ENCODE results near the gene YPEL3.

YPEL3 gene

DNA sequence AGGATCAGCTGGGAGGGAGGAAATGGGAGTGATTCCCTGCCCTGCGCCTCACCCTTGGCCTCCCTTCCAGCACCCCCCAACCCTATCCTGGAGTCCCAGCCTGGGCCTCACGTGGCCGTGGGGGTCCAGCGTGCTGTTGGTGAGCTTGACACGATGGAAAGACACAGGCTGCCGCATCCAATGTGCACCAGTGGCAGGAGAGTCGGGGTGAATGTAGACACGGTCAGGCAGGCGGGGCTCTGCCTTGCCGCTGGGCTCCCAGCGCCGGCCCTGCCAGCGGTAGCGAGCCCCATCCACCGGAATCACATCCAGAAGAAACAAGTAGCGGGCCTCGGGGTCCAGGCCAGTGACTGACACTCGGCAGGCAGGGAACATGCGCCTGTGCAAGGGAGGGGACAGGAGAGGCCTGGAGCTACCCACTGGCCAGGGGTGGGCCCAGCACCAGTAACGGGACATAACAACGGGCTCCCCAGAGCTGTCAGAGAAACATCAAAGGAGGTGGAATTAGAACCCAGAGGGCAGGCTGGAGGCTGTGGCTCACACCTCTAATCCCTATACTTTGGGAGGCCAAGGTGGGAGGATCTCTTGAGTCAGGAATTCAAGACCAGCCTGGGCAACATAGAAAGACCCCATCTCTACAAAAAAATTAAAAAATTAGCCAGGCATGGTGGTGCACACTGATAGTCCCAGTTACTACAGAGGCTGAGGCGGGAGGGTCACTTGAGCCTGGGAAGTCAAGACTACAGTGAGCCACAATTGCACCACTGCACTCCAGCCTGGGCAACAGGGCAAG lies 7.0 kb downstream of the YPEL3 start:
- FAIRE-seq, result no peak

DNA sequence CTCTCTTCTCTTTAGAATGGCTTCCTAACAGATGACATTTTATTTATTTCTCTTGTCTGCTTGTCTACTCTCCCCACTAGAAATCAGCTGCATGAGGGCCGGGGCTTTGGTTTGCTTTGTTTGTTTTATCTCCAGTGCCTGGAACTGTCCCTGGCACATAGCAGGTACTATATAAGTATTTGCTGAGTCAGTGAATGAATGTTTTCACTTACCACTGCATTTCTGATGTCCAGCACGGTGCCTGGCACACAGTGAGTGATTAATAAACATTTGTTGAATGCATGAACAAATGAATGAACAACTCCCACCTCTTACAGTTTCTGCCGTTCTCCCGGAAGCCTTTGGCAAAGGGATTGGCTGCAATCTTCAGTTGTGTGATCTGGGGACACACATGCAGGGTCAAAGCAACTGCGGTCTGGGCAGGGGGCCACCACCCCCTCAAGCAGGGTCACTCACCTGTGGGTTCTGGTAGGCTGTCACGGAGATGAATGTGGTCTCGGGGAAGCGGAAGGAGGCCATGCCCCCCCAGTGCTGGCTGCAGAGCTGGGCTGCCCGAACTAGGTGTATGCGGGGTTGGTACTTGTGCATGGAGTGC lies 7.7 kb downstream of the YPEL3 start:
- FAIRE-seq, result no peak

DNA sequence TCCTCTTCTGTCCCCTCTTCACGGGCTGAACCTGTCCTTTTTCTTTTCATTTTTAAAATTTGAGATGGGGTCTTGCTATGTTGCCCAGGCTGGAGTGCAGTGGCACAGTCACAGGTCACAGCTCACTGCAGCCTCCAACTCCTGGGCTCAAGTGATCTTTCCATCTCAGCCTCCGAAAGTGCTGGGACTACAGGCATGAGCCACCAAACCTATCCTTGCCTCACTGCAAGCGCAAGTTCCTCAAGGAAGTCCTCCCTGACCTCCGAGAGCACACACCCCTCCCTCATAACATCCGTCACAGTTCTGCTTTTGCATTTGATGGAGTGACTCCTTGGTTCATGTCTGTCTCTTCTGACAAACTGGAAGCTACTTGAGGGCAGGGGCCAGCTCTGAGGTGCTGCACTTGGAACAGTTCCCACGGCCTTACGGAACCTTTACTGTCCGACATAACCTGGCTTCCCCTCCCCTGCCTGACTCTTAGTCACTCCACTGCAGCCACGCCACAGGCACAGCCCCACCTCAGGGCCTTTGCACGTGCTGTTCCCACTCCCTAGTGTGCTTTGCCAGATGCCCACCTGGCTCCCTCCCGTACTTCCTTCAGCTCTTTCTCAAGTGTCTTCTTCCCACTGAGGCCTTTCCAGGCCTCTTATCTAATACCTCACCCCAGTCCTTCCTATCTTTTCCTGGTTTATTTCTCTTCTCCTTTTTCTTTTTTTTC lies 8.7 kb downstream of the YPEL3 start:
- no peak for FAIRE-seq

DNA sequence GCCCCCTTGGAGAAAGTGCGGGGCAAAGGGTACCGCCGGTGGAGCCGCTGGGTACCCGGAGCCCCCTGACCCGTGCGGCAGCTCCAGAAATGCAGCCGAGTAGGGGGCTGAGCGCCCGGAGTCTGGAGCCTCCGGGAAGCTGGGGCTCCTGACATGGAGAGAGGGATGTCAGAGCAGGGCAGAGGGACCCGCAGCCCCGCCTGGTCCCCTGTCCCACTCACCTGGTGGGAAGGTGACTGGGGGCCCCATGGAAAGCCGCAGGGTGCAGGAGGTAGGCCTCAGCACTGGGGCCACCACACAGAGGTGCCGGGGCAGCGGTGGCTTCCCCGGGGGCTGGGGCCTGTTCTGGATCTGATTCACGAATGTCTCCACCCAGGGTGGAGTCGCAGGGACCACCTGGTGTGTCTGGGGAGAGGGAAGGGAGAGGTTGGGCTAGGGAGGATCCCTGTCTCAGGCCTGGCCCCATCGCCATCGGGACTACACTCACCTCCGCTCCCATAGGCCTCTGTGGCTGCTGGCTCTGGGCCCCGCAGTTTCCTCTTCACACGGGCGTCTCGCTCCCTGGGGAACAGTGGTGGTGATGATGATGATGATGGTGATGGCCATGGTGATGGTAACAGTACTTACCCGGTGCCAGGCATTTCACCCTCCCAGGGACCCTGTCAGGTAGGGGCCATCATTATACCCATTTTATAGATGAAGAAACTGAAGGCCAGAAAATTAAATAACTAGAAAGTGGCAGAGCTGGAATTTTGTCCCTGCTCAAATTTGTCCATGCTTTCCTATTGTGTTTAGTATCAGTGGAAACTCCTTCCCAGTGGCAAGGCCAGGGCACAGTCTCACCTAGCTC lies 9.5 kb downstream of the YPEL3 start:
- no peak for FAIRE-seq

DNA sequence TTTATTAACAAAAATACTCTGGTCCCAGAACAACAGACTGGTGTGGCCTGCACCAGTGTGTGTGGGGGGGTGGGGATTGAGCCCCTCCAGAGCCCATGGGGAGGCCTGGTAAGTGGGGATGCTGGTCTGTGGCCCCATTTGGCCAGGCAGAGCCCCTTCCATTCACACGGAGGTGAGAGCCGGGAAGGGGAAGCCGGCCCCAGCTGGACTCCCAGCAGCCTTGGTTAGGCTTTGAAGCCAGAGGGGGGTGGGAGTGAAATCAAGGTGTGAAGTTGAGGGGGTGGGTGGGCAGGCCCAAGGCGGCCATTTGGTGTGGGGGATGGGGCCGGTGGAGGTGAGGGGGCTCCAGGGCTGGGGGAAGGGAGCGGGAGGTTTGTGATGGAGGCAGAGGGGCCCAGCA lies 10.2 kb downstream of the YPEL3 start:
- no peak for FAIRE-seq

DNA sequence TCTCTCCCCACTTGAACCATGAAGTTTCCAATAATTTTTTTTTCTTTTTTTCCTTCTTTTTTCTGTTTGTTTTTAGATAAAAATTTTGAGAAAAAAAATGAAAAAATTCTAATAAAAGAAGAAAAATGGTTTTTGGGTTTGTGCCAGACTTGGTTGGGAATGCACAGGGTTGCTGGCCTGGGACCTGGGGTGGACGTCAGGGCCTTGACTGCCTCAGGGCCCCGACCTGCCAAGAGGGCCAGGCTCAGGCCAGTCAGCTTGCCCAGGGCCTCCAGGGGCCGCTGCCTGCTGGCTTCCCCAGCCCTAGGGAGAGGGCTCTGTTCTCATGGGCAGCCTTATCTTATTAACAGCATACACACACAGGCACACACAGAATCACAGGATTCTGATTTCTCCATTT lies 10.8 kb downstream of the YPEL3 start:
- no peak for FAIRE-seq

DNA sequence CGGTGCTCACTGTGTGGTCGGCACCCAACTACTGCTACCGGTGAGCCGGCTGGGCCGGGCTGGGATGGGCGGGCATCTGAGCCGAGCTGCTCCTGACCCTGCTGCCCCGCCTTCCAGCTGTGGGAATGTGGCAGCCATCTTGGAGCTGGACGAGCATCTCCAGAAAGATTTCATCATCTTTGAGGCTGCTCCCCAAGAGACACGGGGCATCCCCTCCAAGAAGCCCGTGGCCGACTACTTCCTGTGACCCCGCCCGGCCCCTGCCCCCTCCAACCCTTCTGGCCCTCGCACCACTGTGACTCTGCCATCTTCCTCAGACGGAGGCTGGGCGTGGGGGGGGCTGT lies 11.2 kb downstream of the YPEL3 start:
- no peak for FAIRE-seq

DNA sequence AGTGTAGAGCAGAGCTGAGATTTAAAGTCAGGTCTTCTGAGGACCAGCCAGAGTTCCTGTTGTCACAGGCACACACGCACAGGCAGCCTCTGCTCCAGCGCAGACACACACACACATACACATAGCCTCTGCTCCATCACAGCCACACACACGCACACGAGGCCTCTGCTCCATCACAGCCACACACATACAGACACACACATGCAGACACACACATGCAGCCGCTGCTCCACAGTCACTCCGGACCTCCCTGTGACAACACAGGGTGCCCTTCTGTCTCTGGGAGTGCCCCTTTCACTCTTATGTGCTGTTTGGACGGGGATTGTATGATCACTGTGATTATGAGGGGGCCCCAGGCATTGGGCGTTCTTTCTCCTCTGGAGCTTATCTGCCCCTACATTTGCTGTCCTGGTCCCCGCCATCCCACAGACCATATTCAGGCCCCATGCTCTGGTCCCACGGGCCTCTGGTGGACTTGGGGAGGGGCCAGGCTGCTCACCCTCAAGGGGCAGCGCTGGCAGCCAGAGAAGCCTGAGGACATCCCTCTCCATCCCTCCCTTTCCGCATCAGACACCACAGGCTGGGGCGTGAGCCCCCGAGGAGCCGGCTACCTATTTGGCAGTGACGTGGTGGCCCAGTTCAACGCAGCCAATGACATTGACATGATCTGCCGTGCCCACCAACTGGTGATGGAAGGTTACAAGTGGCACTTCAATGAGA lies 11.8 kb downstream of the YPEL3 start:
- FAIRE-seq, result no peak

DNA sequence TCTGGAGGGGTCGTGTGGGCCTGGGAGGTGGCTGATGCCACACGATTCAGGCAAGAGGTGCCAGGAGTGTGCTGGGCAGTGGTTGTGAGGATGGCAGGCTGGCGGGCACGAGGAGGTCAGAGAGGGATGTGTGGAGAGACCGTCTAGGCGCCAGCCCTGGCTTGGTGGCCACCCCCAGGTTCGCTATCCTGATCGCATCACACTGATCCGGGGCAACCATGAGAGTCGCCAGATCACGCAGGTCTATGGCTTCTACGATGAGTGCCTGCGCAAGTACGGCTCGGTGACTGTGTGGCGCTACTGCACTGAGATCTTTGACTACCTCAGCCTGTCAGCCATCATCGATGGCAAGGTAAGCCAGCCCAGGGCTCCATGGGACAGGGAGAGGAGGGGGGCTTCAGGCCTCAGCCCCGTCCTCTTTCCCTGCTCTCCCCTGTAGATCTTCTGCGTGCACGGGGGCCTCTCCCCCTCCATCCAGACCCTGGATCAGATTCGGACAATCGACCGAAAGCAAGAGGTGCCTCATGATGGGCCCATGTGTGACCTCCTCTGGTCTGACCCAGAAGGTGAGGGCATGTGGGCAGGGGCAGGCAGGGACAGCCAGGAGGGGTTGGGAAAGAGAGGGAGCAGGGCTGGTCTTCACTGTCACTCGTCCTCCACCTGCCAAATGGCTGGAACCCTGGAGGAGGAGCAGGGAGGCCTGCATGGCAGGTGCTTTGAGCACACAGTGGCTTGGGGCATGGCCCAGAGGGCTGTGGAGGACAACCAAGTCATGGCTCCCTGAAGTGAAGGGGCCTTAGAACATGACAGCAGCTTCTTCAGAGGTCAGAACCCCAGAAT lies 12.6 kb downstream of the YPEL3 start:
- FAIRE-seq, result no peak

DNA sequence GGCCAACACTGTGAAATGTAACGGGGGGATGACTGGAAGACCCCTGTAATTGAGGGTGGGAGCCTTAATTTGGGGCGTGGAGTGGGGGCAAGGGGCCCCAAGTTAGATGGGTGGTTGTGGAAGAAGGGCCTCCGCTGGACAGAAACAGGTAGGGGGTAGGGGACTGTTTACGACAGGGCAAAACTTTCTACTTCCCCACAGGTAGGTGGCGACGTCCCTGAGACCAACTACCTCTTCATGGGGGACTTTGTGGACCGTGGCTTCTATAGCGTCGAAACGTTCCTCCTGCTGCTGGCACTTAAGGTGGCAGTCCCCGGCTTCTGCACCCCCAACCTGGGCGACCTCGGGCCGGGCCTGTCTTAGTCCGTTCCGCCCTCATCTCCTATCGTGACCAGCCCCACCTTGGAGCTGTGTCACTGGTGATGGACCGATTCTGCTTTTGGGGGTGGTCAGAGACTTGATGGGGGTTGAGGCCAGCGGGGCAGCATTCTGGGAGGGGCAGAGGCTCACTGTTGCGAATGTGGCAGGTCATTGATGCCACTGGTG lies 13.4 kb downstream of the YPEL3 start:
- no peak for FAIRE-seq

DNA sequence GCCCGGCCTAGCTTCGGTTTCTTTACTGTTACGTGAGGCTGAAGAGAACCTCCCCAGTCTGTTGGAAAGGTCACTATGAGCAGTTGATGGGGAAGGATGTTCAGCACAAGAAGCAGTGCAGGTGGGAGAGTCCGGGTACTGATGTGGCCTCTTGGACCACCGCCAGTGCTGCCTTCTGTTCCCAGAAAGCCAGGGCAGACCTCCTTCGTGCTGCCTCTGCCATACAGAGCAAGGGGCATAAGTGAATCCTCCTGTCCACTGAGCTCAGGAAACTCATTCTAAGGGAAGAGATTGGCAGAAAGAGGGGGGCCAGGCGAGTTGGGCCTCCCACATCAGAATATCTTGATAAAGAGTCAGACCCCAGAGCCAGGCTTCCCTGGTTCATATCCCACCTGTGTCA lies 16.5 kb downstream of the YPEL3 start:
- FAIRE-seq, result no peak

DNA sequence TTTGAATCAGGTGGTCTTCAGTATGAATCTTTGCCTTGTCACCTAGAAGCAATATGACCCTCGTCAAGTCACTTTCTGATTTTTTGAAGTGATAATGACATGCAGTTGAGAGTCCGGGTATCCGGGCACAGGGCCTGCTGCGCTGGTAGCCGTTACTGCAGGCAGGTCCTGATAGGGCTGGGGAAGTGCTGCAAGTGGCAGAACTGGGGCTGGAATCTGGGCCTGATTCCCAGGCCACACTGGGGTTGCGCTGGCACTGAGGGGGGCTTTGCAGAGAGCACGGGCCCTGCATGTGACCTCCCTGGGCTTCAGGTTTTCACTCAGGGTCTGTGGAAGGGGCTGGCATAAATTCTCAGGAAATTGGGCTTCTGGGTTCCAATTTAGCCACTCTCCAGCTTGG lies 17.3 kb downstream of the YPEL3 start:
- FAIRE-seq, result no peak

DNA sequence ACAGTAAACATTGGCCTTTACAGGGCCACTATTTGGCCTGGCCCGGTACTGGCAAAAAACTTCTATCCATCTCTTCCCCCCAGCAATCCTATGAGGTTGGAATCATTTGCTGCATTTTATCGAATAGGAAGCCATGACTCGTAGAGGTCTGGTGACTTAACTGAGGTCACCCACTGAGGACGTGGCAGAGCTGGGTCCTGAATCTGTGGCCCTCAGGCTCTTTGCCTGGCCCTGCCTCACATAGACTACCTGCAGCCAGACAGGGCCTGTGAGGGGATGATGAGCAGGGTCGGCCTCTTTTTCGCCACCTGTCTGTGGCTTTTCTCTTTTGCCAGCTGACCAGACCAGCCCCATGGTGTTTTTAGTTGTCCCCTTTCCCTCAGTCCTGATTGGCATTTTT lies 18.4 kb downstream of the YPEL3 start:
- FAIRE-seq, result no peak

DNA sequence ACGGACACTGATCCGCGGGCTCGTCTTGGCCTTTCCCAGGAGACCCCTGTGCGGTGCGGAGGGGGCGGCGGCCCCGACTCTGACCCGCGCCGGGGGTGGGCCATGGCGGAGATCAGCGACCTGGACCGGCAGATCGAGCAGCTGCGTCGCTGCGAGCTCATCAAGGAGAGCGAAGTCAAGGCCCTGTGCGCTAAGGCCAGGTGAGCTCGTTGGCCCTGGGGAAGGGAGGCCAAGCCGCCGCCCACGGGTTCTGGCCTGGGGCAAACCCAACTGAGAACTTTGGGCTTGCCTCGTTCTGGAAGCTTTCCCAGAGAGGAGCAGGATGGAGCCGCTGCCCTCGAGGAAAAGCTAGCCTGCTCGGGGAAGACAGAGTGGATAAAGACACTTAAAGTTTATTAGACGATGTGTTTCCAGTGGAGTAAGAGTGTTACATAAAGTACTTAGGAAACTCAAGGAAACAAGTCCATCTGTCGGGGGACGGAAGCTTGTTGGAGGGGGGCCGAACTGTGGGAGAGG lies 19.7 kb downstream of the YPEL3 start:
- FAIRE-seq, result no peak

DNA sequence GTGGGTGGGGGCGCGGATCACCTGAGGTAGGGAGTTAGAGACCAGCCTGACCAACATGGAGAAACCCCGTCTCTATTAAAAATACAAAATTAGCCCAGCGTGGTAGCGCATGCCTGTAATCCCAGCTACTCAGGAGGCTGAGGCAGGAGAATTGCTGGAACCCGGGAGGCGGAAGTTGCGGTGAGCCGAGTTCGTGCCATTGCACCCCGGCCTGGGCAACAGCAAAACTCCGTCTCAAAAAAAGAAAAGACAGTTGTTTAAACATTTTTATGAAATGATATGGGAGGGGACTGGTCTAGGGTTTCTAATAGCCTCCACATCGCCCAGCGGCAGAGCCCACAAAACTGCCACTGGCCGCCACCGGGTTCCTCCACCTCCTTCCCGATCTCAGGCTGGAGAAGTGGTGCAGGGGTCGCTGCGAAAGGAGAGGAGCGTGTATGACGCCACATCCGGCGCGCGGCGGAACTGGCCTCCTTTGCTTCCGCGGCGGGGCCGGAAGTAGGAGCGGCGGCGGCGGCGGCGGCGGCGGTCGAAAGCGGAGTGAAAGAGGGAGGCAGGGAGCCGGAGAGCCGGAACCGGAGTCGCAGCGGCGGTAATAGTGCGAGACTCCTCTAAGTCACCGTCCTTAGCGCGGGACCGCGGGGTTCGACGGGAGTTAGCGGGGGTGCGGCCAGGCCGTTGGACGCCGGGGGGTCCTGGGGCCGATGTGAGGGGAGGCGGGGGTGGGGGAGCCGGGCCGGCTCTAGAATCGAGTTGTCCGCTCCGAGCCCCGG lies 20.3 kb downstream of the YPEL3 start, which contains the start of gene PPP4C:
Gene PPP4C (plus strand): TSS at position 492 of the 773 bp plus-strand sequence. CDS start 384 bp downstream, outside the sequence.
- no peak for FAIRE-seq

DNA sequence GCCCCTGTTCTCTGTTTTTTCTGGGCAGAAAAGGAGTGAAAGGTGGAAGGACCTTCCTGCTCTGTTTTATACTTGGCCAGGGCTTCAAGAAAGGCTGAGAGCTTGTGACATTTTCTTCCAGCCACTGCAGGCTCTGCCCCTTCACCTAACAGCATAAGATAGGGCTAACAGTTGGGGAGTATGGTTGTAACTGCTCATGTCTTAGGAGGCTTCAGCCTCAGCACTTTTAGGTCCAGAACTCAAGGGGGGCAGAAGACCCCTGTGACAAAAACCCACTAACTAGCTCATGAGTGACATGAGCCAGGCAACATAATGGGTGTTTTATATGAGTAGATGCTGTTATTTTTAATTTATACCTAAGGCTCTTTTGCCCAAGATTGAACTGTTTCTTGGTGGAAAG lies 25.5 kb downstream of the YPEL3 start:
- FAIRE-seq, result no peak

DNA sequence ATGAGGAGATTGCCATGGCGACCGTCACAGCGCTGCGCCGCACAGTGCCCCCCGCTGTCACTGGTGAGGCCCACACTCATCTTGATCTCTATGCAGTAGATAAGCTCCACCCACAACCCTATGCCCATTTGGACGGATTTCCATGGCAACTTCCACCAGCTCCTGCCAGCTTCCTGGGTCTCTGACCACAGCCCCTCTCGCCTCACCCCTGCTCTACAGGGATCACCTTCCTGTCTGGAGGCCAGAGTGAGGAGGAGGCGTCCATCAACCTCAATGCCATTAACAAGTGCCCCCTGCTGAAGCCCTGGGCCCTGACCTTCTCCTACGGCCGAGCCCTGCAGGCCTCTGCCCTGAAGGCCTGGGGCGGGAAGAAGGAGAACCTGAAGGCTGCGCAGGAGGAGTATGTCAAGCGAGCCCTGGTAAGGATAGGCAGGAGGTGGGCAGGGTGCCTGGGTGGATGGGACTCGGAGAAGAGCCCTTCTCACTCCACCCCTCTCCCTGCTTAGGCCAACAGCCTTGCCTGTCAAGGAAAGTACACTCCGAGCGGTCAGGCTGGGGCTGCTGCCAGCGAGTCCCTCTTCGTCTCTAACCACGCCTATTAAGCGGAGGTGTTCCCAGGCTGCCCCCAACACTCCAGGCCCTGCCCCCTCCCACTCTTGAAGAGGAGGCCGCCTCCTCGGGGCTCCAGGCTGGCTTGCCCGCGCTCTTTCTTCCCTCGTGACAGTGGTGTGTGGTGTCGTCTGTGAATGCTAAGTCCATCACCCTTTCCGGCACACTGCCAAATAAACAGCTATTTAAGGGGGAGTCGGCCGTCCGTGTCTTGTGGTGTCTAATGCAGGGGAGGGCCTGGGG lies 26.2 kb downstream of the YPEL3 start:
- FAIRE-seq, result no peak

DNA sequence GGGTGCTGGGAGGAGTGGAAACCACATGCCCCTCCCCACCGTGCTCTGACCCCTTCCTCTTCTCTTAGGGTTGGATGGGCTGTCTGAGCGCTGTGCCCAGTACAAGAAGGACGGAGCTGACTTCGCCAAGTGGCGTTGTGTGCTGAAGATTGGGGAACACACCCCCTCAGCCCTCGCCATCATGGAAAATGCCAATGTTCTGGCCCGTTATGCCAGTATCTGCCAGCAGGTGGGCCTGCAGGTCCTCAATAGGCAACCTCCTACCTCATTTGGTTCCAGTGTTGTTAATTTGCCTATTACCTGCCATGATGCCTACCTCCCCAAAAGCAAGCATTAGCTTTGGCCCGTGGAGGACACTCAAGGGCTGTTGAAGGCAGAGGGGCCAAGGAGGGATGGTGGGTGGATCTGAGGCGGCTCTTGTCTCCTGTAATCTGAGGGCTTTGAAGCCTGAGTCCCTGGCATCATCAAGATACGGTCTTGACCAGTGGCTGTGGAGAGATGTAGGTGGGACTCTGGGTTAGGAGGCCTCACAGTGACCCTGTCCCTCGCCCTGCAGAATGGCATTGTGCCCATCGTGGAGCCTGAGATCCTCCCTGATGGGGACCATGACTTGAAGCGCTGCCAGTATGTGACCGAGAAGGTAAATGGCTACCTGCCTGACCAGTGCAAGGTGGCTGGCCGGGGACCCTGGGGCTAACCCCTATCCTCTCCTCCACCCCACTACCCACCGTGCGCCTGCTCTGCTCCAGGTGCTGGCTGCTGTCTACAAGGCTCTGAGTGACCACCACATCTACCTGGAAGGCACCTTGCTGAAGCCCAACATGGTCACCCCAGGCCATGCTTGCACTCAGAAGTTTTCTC lies 27.0 kb downstream of the YPEL3 start:
- FAIRE-seq, result no peak
